GM12872 (cell line): ENCODE data around the gene RIIAD1.

Source experiments
- CTCF ChIP-seq: IDR thresholded peaks from 3 replicates; pipeline ENCODE4 v1.5.1; 2011; ENCODE audit warnings: low read depth, mild to moderate bottlenecking, low read length, moderate library complexity; ENCODE audit not compliant: insufficient read depth

Gene RIIAD1

GRCh38 chr1:151720974-151721787 is at the start of gene RIIAD1:
RIIAD1 (plus strand) TSS chr1:151721522; CDS start chr1:151721537, 15 bp downstream.
- TF ChIP-seq CTCF: no peak

- TF ChIP-seq CTCF: no peak
Observed at GRCh38 chr1:151673407-151673806, 47.9 kb upstream of the RIIAD1 start.

GRCh38 chr1:151680391-151680790 is 40.9 kb upstream of the RIIAD1 start:
- no peak for TF ChIP-seq CTCF

GRCh38 chr1:151680826-151681225 is 40.5 kb upstream of the RIIAD1 start:
- TF ChIP-seq CTCF: no peak

GRCh38 chr1:151681923-151682322 is 39.4 kb upstream of the RIIAD1 start:
- no peak for TF ChIP-seq CTCF

GRCh38 chr1:151684128-151684527 is 37.2 kb upstream of the RIIAD1 start:
- TF ChIP-seq CTCF: no peak

- TF ChIP-seq CTCF: no peak
Observed at GRCh38 chr1:151686561-151686960, 34.8 kb upstream of the RIIAD1 start.
